Measurements from ENCODE around the gene TMEM125. TPM values are rescaled to one million over a fixed set of nuclear protein-coding genes. Genes with fewer than 3 reads are reported as not detected.

Gene TMEM125
- total and polyA plus RNA-seq, 5 donors from 2014 or later: not detected

GRCh38 chr1:43313771-43314170, 44.0 kb downstream of the TMEM125 start:
- Histone ChIP-seq H3K4me1 (ENCODE audit: control insufficient read depth, insufficient read depth, low read length, poor library complexity, severe bottlenecking) (no peaks in the 10 kb centered on the region), H3K4me3 (ENCODE audit: low read depth, low read length) (no peak overlapping the region), H3K9me3 (ENCODE audit: control insufficient read depth in 2 of 2, low read length in 2 of 2) (no peaks in the 10 kb centered on the region), H3K36me3 (ENCODE audit: control insufficient read depth, insufficient read depth, low read length) (no peaks in the 10 kb centered on the region), H3K27ac (ENCODE audit: insufficient read depth, low read length, poor library complexity, severe bottlenecking) (no peak overlapping the region), H3K27me3 (ENCODE audit: control insufficient read depth, insufficient read depth, low read length) (no peaks in the 10 kb centered on the region)
- no peak for DNase-seq
- Mint-ChIP-seq H3K9me3 (no peaks in the 10 kb centered on the region), H3K36me3 (no peaks in the 10 kb centered on the region), H3K4me3 (no peak overlapping the region), H3K4me1 (no peaks in the 10 kb centered on the region), H3K27me3 (peaks cover 4% of the 10 kb centered on the region), H3K27ac (no peak overlapping the region)
- ATAC-seq (ENCODE audit: low read depth in 2 of 2): no peak

- Histone ChIP-seq H3K4me1 (ENCODE audit: control insufficient read depth, insufficient read depth, low read length, poor library complexity, severe bottlenecking) (no peaks in the 10 kb centered on the region), H3K4me3 (ENCODE audit: low read depth, low read length) (no peak overlapping the region), H3K27ac (ENCODE audit: insufficient read depth, low read length, poor library complexity, severe bottlenecking) (no peak overlapping the region), H3K27me3 (ENCODE audit: control insufficient read depth, insufficient read depth, low read length) (no peaks in the 10 kb centered on the region), H3K36me3 (ENCODE audit: control insufficient read depth, insufficient read depth, low read length) (no peaks in the 10 kb centered on the region), H3K9me3 (ENCODE audit: control insufficient read depth in 2 of 2, low read length in 2 of 2) (no peaks in the 10 kb centered on the region)
- no peaks in the 10 kb centered on the region for H3K36me3 Mint-ChIP-seq
- H3K27ac Mint-ChIP-seq: no peak overlapping the region
- no peaks in the 10 kb centered on the region for H3K4me1 Mint-ChIP-seq
- DNase-seq (no peak), ATAC-seq (ENCODE audit: low read depth in 2 of 2) (no peak)
- no peaks in the 10 kb centered on the region for H3K9me3 Mint-ChIP-seq
- H3K27me3 Mint-ChIP-seq: peaks cover 4% of the 10 kb centered on the region
- H3K4me3 Mint-ChIP-seq: no peak overlapping the region
Measured at GRCh38 chr1:43314233-43314632, 44.5 kb downstream of the TMEM125 start.

GRCh38 chr1:43315481-43315880, 45.7 kb downstream of the TMEM125 start:
- H3K9me3 ChIP-seq (ENCODE audit: control insufficient read depth in 2 of 2, low read length in 2 of 2): no peaks in the 10 kb centered on the region
- peaks cover 4% of the 10 kb centered on the region for H3K27me3 Mint-ChIP-seq
- no peaks in the 10 kb centered on the region for H3K36me3 ChIP-seq (ENCODE audit: control insufficient read depth, insufficient read depth, low read length)
- H3K27ac ChIP-seq (ENCODE audit: insufficient read depth, low read length, poor library complexity, severe bottlenecking): no peak overlapping the region
- no peaks in the 10 kb centered on the region for H3K27me3 ChIP-seq (ENCODE audit: control insufficient read depth, insufficient read depth, low read length)
- H3K36me3 Mint-ChIP-seq: no peaks in the 10 kb centered on the region
- DNase-seq: no peak
- H3K4me1 ChIP-seq (ENCODE audit: control insufficient read depth, insufficient read depth, low read length, poor library complexity, severe bottlenecking): no peaks in the 10 kb centered on the region
- H3K4me1 Mint-ChIP-seq: no peaks in the 10 kb centered on the region
- H3K4me3 ChIP-seq (ENCODE audit: low read depth, low read length): no peak overlapping the region
- no peak overlapping the region for H3K4me3 Mint-ChIP-seq
- no peak for ATAC-seq (ENCODE audit: low read depth in 2 of 2)
- no peaks in the 10 kb centered on the region for H3K9me3 Mint-ChIP-seq
- peak overlapping the region in 1 of 3 donors; percentile 51 for H3K27ac Mint-ChIP-seq

- ATAC-seq (ENCODE audit: low read depth in 2 of 2) (no peak), DNase-seq (no peak)
- Histone ChIP-seq H3K27me3 (ENCODE audit: control insufficient read depth, insufficient read depth, low read length) (no peaks in the 10 kb centered on the region), H3K36me3 (ENCODE audit: control insufficient read depth, insufficient read depth, low read length) (no peaks in the 10 kb centered on the region), H3K9me3 (ENCODE audit: control insufficient read depth in 2 of 2, low read length in 2 of 2) (no peaks in the 10 kb centered on the region), H3K27ac (ENCODE audit: insufficient read depth, low read length, poor library complexity, severe bottlenecking) (no peak overlapping the region), H3K4me1 (ENCODE audit: control insufficient read depth, insufficient read depth, low read length, poor library complexity, severe bottlenecking) (no peaks in the 10 kb centered on the region), H3K4me3 (ENCODE audit: low read depth, low read length) (no peak overlapping the region)
- Mint-ChIP-seq H3K4me3 (no peak overlapping the region), H3K4me1 (no peaks in the 10 kb centered on the region), H3K9me3 (no peaks in the 10 kb centered on the region), H3K36me3 (no peaks in the 10 kb centered on the region), H3K27ac (peak overlapping the region in 1 of 3 donors; percentile 51), H3K27me3 (no peaks in the 10 kb centered on the region)
Measured at GRCh38 chr1:43315963-43316737, 46.4 kb downstream of the TMEM125 start.

GRCh38 chr1:43316738-43317520, 47.1 kb downstream of the TMEM125 start:
- Histone ChIP-seq H3K9me3 (ENCODE audit: control insufficient read depth in 2 of 2, low read length in 2 of 2) (no peaks in the 10 kb centered on the region), H3K4me3 (ENCODE audit: low read depth, low read length) (no peak overlapping the region), H3K36me3 (ENCODE audit: control insufficient read depth, insufficient read depth, low read length) (no peaks in the 10 kb centered on the region), H3K27me3 (ENCODE audit: control insufficient read depth, insufficient read depth, low read length) (no peaks in the 10 kb centered on the region), H3K27ac (ENCODE audit: insufficient read depth, low read length, poor library complexity, severe bottlenecking) (no peak overlapping the region), H3K4me1 (ENCODE audit: control insufficient read depth, insufficient read depth, low read length, poor library complexity, severe bottlenecking) (no peaks in the 10 kb centered on the region)
- Mint-ChIP-seq H3K36me3 (no peaks in the 10 kb centered on the region), H3K27ac (peak overlapping the region in 1 of 3 donors; percentile 20), H3K4me1 (no peaks in the 10 kb centered on the region), H3K9me3 (no peaks in the 10 kb centered on the region), H3K4me3 (no peak overlapping the region), H3K27me3 (no peaks in the 10 kb centered on the region)
- ATAC-seq (ENCODE audit: low read depth in 2 of 2) (no peak), DNase-seq (no peak)

- ATAC-seq (ENCODE audit: low read depth in 2 of 2) (no peak), DNase-seq (no peak)
- no peak overlapping the region for H3K4me3 ChIP-seq (ENCODE audit: low read depth, low read length)
- Mint-ChIP-seq H3K4me1 (no peaks in the 10 kb centered on the region), H3K27me3 (no peaks in the 10 kb centered on the region), H3K4me3 (no peak overlapping the region), H3K27ac (no peak overlapping the region), H3K36me3 (no peaks in the 10 kb centered on the region), H3K9me3 (no peaks in the 10 kb centered on the region)
- no peak overlapping the region for H3K27ac ChIP-seq (ENCODE audit: insufficient read depth, low read length, poor library complexity, severe bottlenecking)
- H3K36me3 ChIP-seq (ENCODE audit: control insufficient read depth, insufficient read depth, low read length): no peaks in the 10 kb centered on the region
- no peaks in the 10 kb centered on the region for H3K4me1 ChIP-seq (ENCODE audit: control insufficient read depth, insufficient read depth, low read length, poor library complexity, severe bottlenecking)
- no peaks in the 10 kb centered on the region for H3K27me3 ChIP-seq (ENCODE audit: control insufficient read depth, insufficient read depth, low read length)
- no peaks in the 10 kb centered on the region for H3K9me3 ChIP-seq (ENCODE audit: control insufficient read depth in 2 of 2, low read length in 2 of 2)
Measured at GRCh38 chr1:43317817-43318471, 48.2 kb downstream of the TMEM125 start.

GRCh38 chr1:43318831-43319230, 49.0 kb downstream of the TMEM125 start:
- ATAC-seq (ENCODE audit: low read depth in 2 of 2) (no peak), DNase-seq (no peak)
- Histone ChIP-seq H3K36me3 (ENCODE audit: control insufficient read depth, insufficient read depth, low read length) (no peaks in the 10 kb centered on the region), H3K9me3 (ENCODE audit: control insufficient read depth in 2 of 2, low read length in 2 of 2) (no peaks in the 10 kb centered on the region), H3K4me3 (ENCODE audit: low read depth, low read length) (no peak overlapping the region), H3K27me3 (ENCODE audit: control insufficient read depth, insufficient read depth, low read length) (no peaks in the 10 kb centered on the region), H3K27ac (ENCODE audit: insufficient read depth, low read length, poor library complexity, severe bottlenecking) (no peak overlapping the region), H3K4me1 (ENCODE audit: control insufficient read depth, insufficient read depth, low read length, poor library complexity, severe bottlenecking) (no peaks in the 10 kb centered on the region)
- H3K4me1 Mint-ChIP-seq: no peaks in the 10 kb centered on the region
- no peaks in the 10 kb centered on the region for H3K9me3 Mint-ChIP-seq
- no peak overlapping the region for H3K27ac Mint-ChIP-seq
- H3K27me3 Mint-ChIP-seq: no peaks in the 10 kb centered on the region
- no peaks in the 10 kb centered on the region for H3K36me3 Mint-ChIP-seq
- no peak overlapping the region for H3K4me3 Mint-ChIP-seq
